GM12892 (cell line): ENCODE measurements around the gene INPP4B.

Experiments used
- POLR2A ChIP-seq: IDR thresholded peaks from 2 replicates; pipeline ENCODE4 v1.6.1; 2011; ENCODE audit warnings: low read depth, low read length, control low read depth
- TAF1 ChIP-seq: IDR thresholded peaks from 2 replicates; pipeline ENCODE4 v1.6.1; 2011; ENCODE audit warnings: low read depth, mild to moderate bottlenecking, control low read depth, low read length, borderline replicate concordance

GRCh38 chr4:142155347-142155746, 690.8 kb downstream of the INPP4B start:
- no peak for TF ChIP-seq POLR2A
- TF ChIP-seq TAF1: no peak
